ENCODE measurements around the gene POU3F3.

The POU3F3 gene

GRCh38 chr2:104853534-104854497 is at the start of gene POU3F3:
POU3F3 (plus strand) TSS chr2:104854115; CDS start chr2:104855511, 1,396 bp downstream.
- no peaks in the 10 kb centered on the region for H3K36me3 ChIP-seq (ENCODE audit: control insufficient read depth, insufficient read depth, low read length)
- H3K9ac ChIP-seq (ENCODE audit: low read length): no peak within 1 kb of the TSS
- peaks cover 35% of the 10 kb centered on the region for H3K27me3 ChIP-seq (ENCODE audit: control insufficient read depth, insufficient read depth, low read length)
- peaks cover 2% of the 10 kb centered on the region for H3K4me1 ChIP-seq (ENCODE audit: control insufficient read depth, insufficient read depth, low read length)
- no peak within 1 kb of the TSS for H3K27ac ChIP-seq (ENCODE audit: low read depth, low read length)
- H3K4me3 ChIP-seq (ENCODE audit: low read length): peak within 1 kb of the TSS; percentile 59

GRCh38 chr2:104804148-104804890 is 49.6 kb upstream of the POU3F3 start:
- Histone ChIP-seq H3K27me3 (ENCODE audit: control insufficient read depth, insufficient read depth, low read length) (no peaks in the 10 kb centered on the region), H3K27ac (ENCODE audit: low read depth, low read length) (no peak overlapping the region), H3K4me1 (ENCODE audit: control insufficient read depth, insufficient read depth, low read length) (no peaks in the 10 kb centered on the region), H3K36me3 (ENCODE audit: control insufficient read depth, insufficient read depth, low read length) (no peaks in the 10 kb centered on the region), H3K9ac (ENCODE audit: low read length) (no peak overlapping the region), H3K4me3 (ENCODE audit: low read length) (no peak overlapping the region)

GRCh38 chr2:104812286-104812685 is 41.6 kb upstream of the POU3F3 start:
- Histone ChIP-seq H3K9ac (ENCODE audit: low read length) (no peak overlapping the region), H3K4me1 (ENCODE audit: control insufficient read depth, insufficient read depth, low read length) (no peaks in the 10 kb centered on the region), H3K27ac (ENCODE audit: low read depth, low read length) (no peak overlapping the region), H3K36me3 (ENCODE audit: control insufficient read depth, insufficient read depth, low read length) (no peaks in the 10 kb centered on the region), H3K27me3 (ENCODE audit: control insufficient read depth, insufficient read depth, low read length) (peaks cover 2% of the 10 kb centered on the region), H3K4me3 (ENCODE audit: low read length) (no peak overlapping the region)

GRCh38 chr2:104816143-104816542 is 37.8 kb upstream of the POU3F3 start:
- no peak overlapping the region for H3K9ac ChIP-seq (ENCODE audit: low read length)
- no peaks in the 10 kb centered on the region for H3K36me3 ChIP-seq (ENCODE audit: control insufficient read depth, insufficient read depth, low read length)
- no peaks in the 10 kb centered on the region for H3K4me1 ChIP-seq (ENCODE audit: control insufficient read depth, insufficient read depth, low read length)
- no peak overlapping the region for H3K4me3 ChIP-seq (ENCODE audit: low read length)
- H3K27ac ChIP-seq (ENCODE audit: low read depth, low read length): no peak overlapping the region
- peaks cover 2% of the 10 kb centered on the region for H3K27me3 ChIP-seq (ENCODE audit: control insufficient read depth, insufficient read depth, low read length)

- Histone ChIP-seq H3K27me3 (ENCODE audit: control insufficient read depth, insufficient read depth, low read length) (peaks cover 2% of the 10 kb centered on the region), H3K27ac (ENCODE audit: low read depth, low read length) (no peak overlapping the region), H3K36me3 (ENCODE audit: control insufficient read depth, insufficient read depth, low read length) (no peaks in the 10 kb centered on the region), H3K9ac (ENCODE audit: low read length) (no peak overlapping the region), H3K4me3 (ENCODE audit: low read length) (no peak overlapping the region), H3K4me1 (ENCODE audit: control insufficient read depth, insufficient read depth, low read length) (no peaks in the 10 kb centered on the region)
Measured at GRCh38 chr2:104818264-104818663, 35.7 kb upstream of the POU3F3 start.

GRCh38 chr2:104820126-104820525 is 33.8 kb upstream of the POU3F3 start:
- Histone ChIP-seq H3K4me1 (ENCODE audit: control insufficient read depth, insufficient read depth, low read length) (no peaks in the 10 kb centered on the region), H3K4me3 (ENCODE audit: low read length) (no peak overlapping the region), H3K27ac (ENCODE audit: low read depth, low read length) (no peak overlapping the region), H3K9ac (ENCODE audit: low read length) (no peak overlapping the region), H3K27me3 (ENCODE audit: control insufficient read depth, insufficient read depth, low read length) (peaks cover 2% of the 10 kb centered on the region), H3K36me3 (ENCODE audit: control insufficient read depth, insufficient read depth, low read length) (no peaks in the 10 kb centered on the region)

GRCh38 chr2:104825124-104825865 is 28.6 kb upstream of the POU3F3 start:
- no peak overlapping the region for H3K4me3 ChIP-seq (ENCODE audit: low read length)
- no peaks in the 10 kb centered on the region for H3K4me1 ChIP-seq (ENCODE audit: control insufficient read depth, insufficient read depth, low read length)
- H3K36me3 ChIP-seq (ENCODE audit: control insufficient read depth, insufficient read depth, low read length): no peaks in the 10 kb centered on the region
- H3K27me3 ChIP-seq (ENCODE audit: control insufficient read depth, insufficient read depth, low read length): no peaks in the 10 kb centered on the region
- no peak overlapping the region for H3K27ac ChIP-seq (ENCODE audit: low read depth, low read length)
- no peak overlapping the region for H3K9ac ChIP-seq (ENCODE audit: low read length)

- H3K36me3 ChIP-seq (ENCODE audit: control insufficient read depth, insufficient read depth, low read length): no peaks in the 10 kb centered on the region
- H3K4me3 ChIP-seq (ENCODE audit: low read length): no peak overlapping the region
- H3K9ac ChIP-seq (ENCODE audit: low read length): no peak overlapping the region
- no peak overlapping the region for H3K27ac ChIP-seq (ENCODE audit: low read depth, low read length)
- no peaks in the 10 kb centered on the region for H3K27me3 ChIP-seq (ENCODE audit: control insufficient read depth, insufficient read depth, low read length)
- H3K4me1 ChIP-seq (ENCODE audit: control insufficient read depth, insufficient read depth, low read length): no peaks in the 10 kb centered on the region
Measured at GRCh38 chr2:104826016-104826415, 27.9 kb upstream of the POU3F3 start.

- no peaks in the 10 kb centered on the region for H3K27me3 ChIP-seq (ENCODE audit: control insufficient read depth, insufficient read depth, low read length)
- H3K4me3 ChIP-seq (ENCODE audit: low read length): no peak overlapping the region
- H3K4me1 ChIP-seq (ENCODE audit: control insufficient read depth, insufficient read depth, low read length): no peaks in the 10 kb centered on the region
- H3K27ac ChIP-seq (ENCODE audit: low read depth, low read length): no peak overlapping the region
- no peak overlapping the region for H3K9ac ChIP-seq (ENCODE audit: low read length)
- H3K36me3 ChIP-seq (ENCODE audit: control insufficient read depth, insufficient read depth, low read length): no peaks in the 10 kb centered on the region
Measured at GRCh38 chr2:104831742-104832141, 22.2 kb upstream of the POU3F3 start.

GRCh38 chr2:104834431-104835153 is 19.3 kb upstream of the POU3F3 start:
- no peak overlapping the region for H3K9ac ChIP-seq (ENCODE audit: low read length)
- H3K4me3 ChIP-seq (ENCODE audit: low read length): no peak overlapping the region
- no peak overlapping the region for H3K27ac ChIP-seq (ENCODE audit: low read depth, low read length)
- no peaks in the 10 kb centered on the region for H3K27me3 ChIP-seq (ENCODE audit: control insufficient read depth, insufficient read depth, low read length)
- H3K4me1 ChIP-seq (ENCODE audit: control insufficient read depth, insufficient read depth, low read length): no peaks in the 10 kb centered on the region
- H3K36me3 ChIP-seq (ENCODE audit: control insufficient read depth, insufficient read depth, low read length): no peaks in the 10 kb centered on the region

GRCh38 chr2:104836265-104836664 is 17.6 kb upstream of the POU3F3 start:
- Histone ChIP-seq H3K4me3 (ENCODE audit: low read length) (no peak overlapping the region), H3K27ac (ENCODE audit: low read depth, low read length) (no peak overlapping the region), H3K27me3 (ENCODE audit: control insufficient read depth, insufficient read depth, low read length) (no peaks in the 10 kb centered on the region), H3K36me3 (ENCODE audit: control insufficient read depth, insufficient read depth, low read length) (no peaks in the 10 kb centered on the region), H3K9ac (ENCODE audit: low read length) (no peak overlapping the region), H3K4me1 (ENCODE audit: control insufficient read depth, insufficient read depth, low read length) (no peaks in the 10 kb centered on the region)

Measured in rectal smooth muscle tissue (tissue), 1 donor.